Measurements from ENCODE around the gene EXOC8.

DNA sequence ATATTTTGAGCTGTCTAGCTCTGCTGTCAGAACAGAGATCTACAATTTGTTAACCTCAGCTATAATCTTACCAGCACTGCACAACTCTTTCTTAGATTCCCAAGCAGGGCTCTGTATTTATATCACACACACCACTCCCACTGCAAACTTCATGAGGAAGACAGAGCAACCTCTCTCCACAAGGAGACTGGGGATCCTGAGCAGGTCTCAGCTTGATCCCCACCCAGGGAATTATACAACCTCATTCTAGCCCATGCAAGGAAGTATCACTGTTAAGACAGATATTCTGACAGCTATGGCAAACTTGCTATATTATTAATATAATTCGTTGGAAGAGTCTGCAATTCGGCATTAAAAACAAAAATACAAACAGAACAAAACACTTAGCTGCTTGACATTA, 44.1 kb upstream of the EXOC8 start:
- no peak for TF ChIP-seq EZH2 (IDR thresholded peaks at IDR 0.05; ENCODE audit: insufficient read depth, poor library complexity, severe bottlenecking)
- TF ChIP-seq EZH2phosphoT487 (IDR thresholded peaks at IDR 0.05; ENCODE audit: insufficient read depth, low read depth) = no peak
